GM06990 (cell line): ENCODE measurements around the gene DUSP21.

ENCODE experiments used
- DNase-seq: peaks from one replicate; pipeline ENCODE4 v3.0.0-alpha.2; 2011; ENCODE audit not compliant: insufficient read length; ENCODE audit errors: extremely low read depth
- H3K27me3 ChIP-seq: replicated peaks from 2 replicates; pipeline ENCODE4 v1.6.0; 2011; ENCODE audit warnings: low read length; ENCODE audit not compliant: control insufficient read depth, insufficient read depth
- H3K36me3 ChIP-seq: 2 replicates; pipeline ENCODE4 v1.5.1; 2011; ENCODE audit warnings: low read length; ENCODE audit not compliant: control insufficient read depth, insufficient read depth
- H3K4me3 ChIP-seq: replicated peaks from 2 replicates; pipeline ENCODE4 v1.5.1; 2011; ENCODE audit warnings: low read depth, mild to moderate bottlenecking, control low read depth, low read length
- CTCF ChIP-seq: IDR thresholded peaks from 2 replicates; pipeline ENCODE4 v1.5.1; 2011; ENCODE audit warnings: low read length, control low read depth, mild to moderate bottlenecking, inconsistent platforms; ENCODE audit not compliant: insufficient read depth, poor library complexity, severe bottlenecking

The DUSP21 gene

GRCh38 chrX:44843753-44844152, at the start of gene DUSP21:
Gene DUSP21, plus strand, starts transcription at chrX:44844021. Its CDS starts 112 bp downstream, at chrX:44844133.
- no peak within 1 kb of the TSS for H3K4me3 ChIP-seq
- DNase-seq, result no peak
- no peak for TF ChIP-seq CTCF

GRCh38 chrX:44795945-44796450, 47.8 kb upstream of the DUSP21 start:
- TF ChIP-seq CTCF, result no peak
- Histone ChIP-seq H3K36me3 (no peaks in the 10 kb centered on the region), H3K27me3 (no peaks in the 10 kb centered on the region), H3K4me3 (no peak overlapping the region)
- DNase-seq, result no peak

More at GRCh38 chrX:44843753-44844152, at the start of gene DUSP21:
- Histone ChIP-seq H3K27me3 (no peaks in the 10 kb centered on the region), H3K36me3 (no peaks in the 10 kb centered on the region)

- DNase-seq, result no peak
- Histone ChIP-seq H3K4me3 (no peak overlapping the region), H3K36me3 (no peaks in the 10 kb centered on the region), H3K27me3 (no peaks in the 10 kb centered on the region)
- no peak for TF ChIP-seq CTCF
These were observed 41.2 kb upstream of the DUSP21 start for GRCh38 chrX:44802613-44803012.

- Histone ChIP-seq H3K4me3 (no peak overlapping the region), H3K36me3 (no peaks in the 10 kb centered on the region), H3K27me3 (no peaks in the 10 kb centered on the region)
- TF ChIP-seq CTCF, result no peak
- DNase-seq, result no peak
These were observed 28.1 kb upstream of the DUSP21 start for GRCh38 chrX:44815681-44816080.

GRCh38 chrX:44816367-44816766, 27.5 kb upstream of the DUSP21 start:
- Histone ChIP-seq H3K27me3 (no peaks in the 10 kb centered on the region), H3K36me3 (no peaks in the 10 kb centered on the region), H3K4me3 (no peak overlapping the region)
- no peak for TF ChIP-seq CTCF
- no peak for DNase-seq

GRCh38 chrX:44817029-44817428, 26.8 kb upstream of the DUSP21 start:
- TF ChIP-seq CTCF, result no peak
- Histone ChIP-seq H3K4me3 (no peak overlapping the region), H3K36me3 (no peaks in the 10 kb centered on the region), H3K27me3 (no peaks in the 10 kb centered on the region)
- no peak for DNase-seq
